ENCODE measurements around the gene FGD6. TPM values are rescaled to one million over a fixed set of nuclear protein-coding genes. Genes with fewer than 3 reads are reported as not detected.
"Not testable (repeated sequence)": the region's sequence is repeated elsewhere in the genome, so short reads cannot be mapped to it uniquely, and the experiment has no call there.

FGD6 gene
- total and polyA plus RNA-seq, 7 experiments from 2014 or later: 0.35 to 8.6 (median 1.1) TPM

- peak overlapping the region in 1 of 9 donors; percentile 2 for H3K27ac Mint-ChIP-seq
- Histone ChIP-seq H3K4me3 (ENCODE audit: low read length) (no peak overlapping the region), H3K36me3 (ENCODE audit: control insufficient read depth in 2 of 3, insufficient read depth in 3 of 3, low read length in 3 of 3) (no peaks in the 10 kb centered on the region), H3K4me1 (ENCODE audit: control insufficient read depth in 2 of 2, insufficient read depth in 2 of 2, low read length in 2 of 2) (no peaks in the 10 kb centered on the region), H3K27ac (ENCODE audit: low read depth, low read length) (no peak overlapping the region), H3K9me3 (ENCODE audit: control insufficient read depth in 2 of 3, low read length in 3 of 3) (no peaks in the 10 kb centered on the region), H3K27me3 (ENCODE audit: control insufficient read depth in 2 of 2, insufficient read depth in 2 of 2, low read length in 2 of 2) (no peaks in the 10 kb centered on the region)
- ATAC-seq (no peak), DNase-seq (no peak)
- intact Hi-C loops (cut with micrococcal nuclease): no loop called here
- CTCF ChIA-PET: no interaction called here
- no peaks in the 10 kb centered on the region for H3K4me1 Mint-ChIP-seq
- no peak overlapping the region for H3K4me3 Mint-ChIP-seq
- no peaks in the 10 kb centered on the region for H3K9me3 Mint-ChIP-seq
- H3K27me3 Mint-ChIP-seq: no peaks in the 10 kb centered on the region
- H3K36me3 Mint-ChIP-seq: no peaks in the 10 kb centered on the region
- POLR2A ChIA-PET: no interaction called here
Measured at GRCh38 chr12:95142431-95143151, 74.7 kb downstream of the FGD6 start.

GRCh38 chr12:95141310-95141709 lies 76.0 kb downstream of the FGD6 start:
- Histone ChIP-seq H3K9me3 (ENCODE audit: control insufficient read depth in 2 of 3, low read length in 3 of 3) (no peaks in the 10 kb centered on the region), H3K27ac (ENCODE audit: low read depth, low read length) (no peak overlapping the region), H3K27me3 (ENCODE audit: control insufficient read depth in 2 of 2, insufficient read depth in 2 of 2, low read length in 2 of 2) (no peaks in the 10 kb centered on the region), H3K4me3 (ENCODE audit: low read length) (no peak overlapping the region), H3K36me3 (ENCODE audit: control insufficient read depth in 2 of 3, insufficient read depth in 3 of 3, low read length in 3 of 3) (no peaks in the 10 kb centered on the region), H3K4me1 (ENCODE audit: control insufficient read depth in 2 of 2, insufficient read depth in 2 of 2, low read length in 2 of 2) (no peaks in the 10 kb centered on the region)
- H3K36me3 Mint-ChIP-seq: peaks cover 0 to 3% (median 0%) of the 10 kb centered on the region in 5 donors
- no peaks in the 10 kb centered on the region for H3K9me3 Mint-ChIP-seq
- intact Hi-C loops (cut with micrococcal nuclease): no loop called here
- no peaks in the 10 kb centered on the region for H3K4me1 Mint-ChIP-seq
- DNase-seq (no peak), ATAC-seq (no peak)
- ChIA-PET CTCF (no interaction called here), POLR2A (interaction anchor here (1.0 kb wide), 1 partner anchor 332 kb away, joined by 3 read pairs; the partner anchor contains the start of gene METAP2)
- no peaks in the 10 kb centered on the region for H3K27me3 Mint-ChIP-seq
- no peak overlapping the region for H3K4me3 Mint-ChIP-seq
- H3K27ac Mint-ChIP-seq: no peak overlapping the region

GRCh38 chr12:95138031-95138430 lies 79.2 kb downstream of the FGD6 start:
- H3K4me3 ChIP-seq (ENCODE audit: low read length); H3K27ac Mint-ChIP-seq; intact Hi-C loops (cut with micrococcal nuclease); POLR2A ChIA-PET; H3K27me3 Mint-ChIP-seq; H3K4me1 Mint-ChIP-seq; H3K27ac ChIP-seq (ENCODE audit: low read depth, low read length); H3K36me3 ChIP-seq (ENCODE audit: control insufficient read depth in 2 of 3, insufficient read depth in 3 of 3, low read length in 3 of 3); H3K9me3 ChIP-seq (ENCODE audit: control insufficient read depth in 2 of 3, low read length in 3 of 3); H3K4me3 Mint-ChIP-seq; H3K36me3 Mint-ChIP-seq; CTCF ChIA-PET; H3K27me3 ChIP-seq (ENCODE audit: control insufficient read depth in 2 of 2, insufficient read depth in 2 of 2, low read length in 2 of 2); H3K4me1 ChIP-seq (ENCODE audit: control insufficient read depth in 2 of 2, insufficient read depth in 2 of 2, low read length in 2 of 2); ATAC-seq; DNase-seq; H3K9me3 Mint-ChIP-seq: not testable (repeated sequence)

- no peaks in the 10 kb centered on the region for H3K4me1 ChIP-seq (ENCODE audit: control insufficient read depth in 2 of 2, insufficient read depth in 2 of 2, low read length in 2 of 2)
- Mint-ChIP-seq H3K27me3 (no peaks in the 10 kb centered on the region), H3K27ac (no peak overlapping the region), H3K4me1 (peaks cover 0 to 1% (median 0%) of the 10 kb centered on the region in 7 donors), H3K36me3 (peaks cover 0 to 7% (median 0%) of the 10 kb centered on the region in 5 donors), H3K9me3 (no peaks in the 10 kb centered on the region), H3K4me3 (no peak overlapping the region)
- DNase-seq (no peak), ATAC-seq (no peak)
- H3K27ac ChIP-seq (ENCODE audit: low read depth, low read length): no peak overlapping the region
- H3K9me3 ChIP-seq (ENCODE audit: control insufficient read depth in 2 of 3, low read length in 3 of 3): no peaks in the 10 kb centered on the region
- H3K27me3 ChIP-seq (ENCODE audit: control insufficient read depth in 2 of 2, insufficient read depth in 2 of 2, low read length in 2 of 2): no peaks in the 10 kb centered on the region
- ChIA-PET POLR2A (interaction anchor here (0.7 kb wide), 1 partner anchor 258 kb away, joined by 3 read pairs; no protein-coding TSS in a partner anchor), CTCF (no interaction called here)
- intact Hi-C loops (cut with micrococcal nuclease): no loop called here
- no peaks in the 10 kb centered on the region for H3K36me3 ChIP-seq (ENCODE audit: control insufficient read depth in 2 of 3, insufficient read depth in 3 of 3, low read length in 3 of 3)
- H3K4me3 ChIP-seq (ENCODE audit: low read length): no peak overlapping the region
Measured at GRCh38 chr12:95136598-95136997, 80.7 kb downstream of the FGD6 start.

GRCh38 chr12:95134085-95134484 lies 83.2 kb downstream of the FGD6 start:
- ChIA-PET POLR2A (no interaction called here), CTCF (no interaction called here)
- no peaks in the 10 kb centered on the region for H3K36me3 ChIP-seq (ENCODE audit: control insufficient read depth in 2 of 3, insufficient read depth in 3 of 3, low read length in 3 of 3)
- no peak for DNase-seq
- no peaks in the 10 kb centered on the region for H3K9me3 Mint-ChIP-seq
- no peaks in the 10 kb centered on the region for H3K9me3 ChIP-seq (ENCODE audit: control insufficient read depth in 2 of 3, low read length in 3 of 3)
- no peak overlapping the region for H3K4me3 ChIP-seq (ENCODE audit: low read length)
- no peaks in the 10 kb centered on the region for H3K27me3 ChIP-seq (ENCODE audit: control insufficient read depth in 2 of 2, insufficient read depth in 2 of 2, low read length in 2 of 2)
- peaks cover 0 to 7% (median 0%) of the 10 kb centered on the region in 5 donors for H3K36me3 Mint-ChIP-seq
- intact Hi-C loops (cut with micrococcal nuclease): no loop called here
- H3K4me1 ChIP-seq (ENCODE audit: control insufficient read depth in 2 of 2, insufficient read depth in 2 of 2, low read length in 2 of 2): no peaks in the 10 kb centered on the region
- peaks cover 0 to 1% (median 0%) of the 10 kb centered on the region in 7 donors for H3K4me1 Mint-ChIP-seq
- no peak overlapping the region for H3K4me3 Mint-ChIP-seq
- H3K27ac Mint-ChIP-seq: no peak overlapping the region
- no peaks in the 10 kb centered on the region for H3K27me3 Mint-ChIP-seq
- ATAC-seq: no peak
- H3K27ac ChIP-seq (ENCODE audit: low read depth, low read length): no peak overlapping the region

- H3K27ac Mint-ChIP-seq: no peak overlapping the region
- no peak overlapping the region for H3K4me3 ChIP-seq (ENCODE audit: low read length)
- peaks cover 0 to 1% (median 0%) of the 10 kb centered on the region in 7 donors for H3K4me1 Mint-ChIP-seq
- peaks cover 0 to 7% (median 0%) of the 10 kb centered on the region in 5 donors for H3K36me3 Mint-ChIP-seq
- no peak for ATAC-seq
- CTCF ChIA-PET: no interaction called here
- H3K27ac ChIP-seq (ENCODE audit: low read depth, low read length): no peak overlapping the region
- H3K4me1 ChIP-seq (ENCODE audit: control insufficient read depth in 2 of 2, insufficient read depth in 2 of 2, low read length in 2 of 2): no peaks in the 10 kb centered on the region
- POLR2A ChIA-PET: no interaction called here
- no peaks in the 10 kb centered on the region for H3K36me3 ChIP-seq (ENCODE audit: control insufficient read depth in 2 of 3, insufficient read depth in 3 of 3, low read length in 3 of 3)
- H3K27me3 Mint-ChIP-seq: no peaks in the 10 kb centered on the region
- no peak overlapping the region for H3K4me3 Mint-ChIP-seq
- no peaks in the 10 kb centered on the region for H3K27me3 ChIP-seq (ENCODE audit: control insufficient read depth in 2 of 2, insufficient read depth in 2 of 2, low read length in 2 of 2)
- no peak for DNase-seq
- intact Hi-C loops (cut with micrococcal nuclease): no loop called here
- no peaks in the 10 kb centered on the region for H3K9me3 ChIP-seq (ENCODE audit: control insufficient read depth in 2 of 3, low read length in 3 of 3)
- no peaks in the 10 kb centered on the region for H3K9me3 Mint-ChIP-seq
Measured at GRCh38 chr12:95131589-95132340, 85.5 kb downstream of the FGD6 start.

GRCh38 chr12:95130096-95130495 lies 87.2 kb downstream of the FGD6 start:
- Histone ChIP-seq H3K4me1 (ENCODE audit: control insufficient read depth in 2 of 2, insufficient read depth in 2 of 2, low read length in 2 of 2) (no peaks in the 10 kb centered on the region), H3K27me3 (ENCODE audit: control insufficient read depth in 2 of 2, insufficient read depth in 2 of 2, low read length in 2 of 2) (no peaks in the 10 kb centered on the region), H3K4me3 (ENCODE audit: low read length) (no peak overlapping the region), H3K9me3 (ENCODE audit: control insufficient read depth in 2 of 3, low read length in 3 of 3) (no peaks in the 10 kb centered on the region), H3K36me3 (ENCODE audit: control insufficient read depth in 2 of 3, insufficient read depth in 3 of 3, low read length in 3 of 3) (no peaks in the 10 kb centered on the region), H3K27ac (ENCODE audit: low read depth, low read length) (no peak overlapping the region)
- ChIA-PET POLR2A (no interaction called here), CTCF (no interaction called here)
- no peak for DNase-seq
- peaks cover 0 to 1% (median 0%) of the 10 kb centered on the region in 7 donors for H3K4me1 Mint-ChIP-seq
- ATAC-seq: no peak
- H3K27ac Mint-ChIP-seq: no peak overlapping the region
- H3K9me3 Mint-ChIP-seq: no peaks in the 10 kb centered on the region
- intact Hi-C loops (cut with micrococcal nuclease): no loop called here
- peaks cover 0 to 4% (median 0%) of the 10 kb centered on the region in 5 donors for H3K36me3 Mint-ChIP-seq
- peaks cover 0 to 3% (median 0%) of the 10 kb centered on the region in 5 donors for H3K27me3 Mint-ChIP-seq
- H3K4me3 Mint-ChIP-seq: no peak overlapping the region

Measured in naive thymus-derived CD4-positive, alpha-beta T cell (primary cell).